Measurements from ENCODE around the gene B9D1.

The B9D1 gene

DNA sequence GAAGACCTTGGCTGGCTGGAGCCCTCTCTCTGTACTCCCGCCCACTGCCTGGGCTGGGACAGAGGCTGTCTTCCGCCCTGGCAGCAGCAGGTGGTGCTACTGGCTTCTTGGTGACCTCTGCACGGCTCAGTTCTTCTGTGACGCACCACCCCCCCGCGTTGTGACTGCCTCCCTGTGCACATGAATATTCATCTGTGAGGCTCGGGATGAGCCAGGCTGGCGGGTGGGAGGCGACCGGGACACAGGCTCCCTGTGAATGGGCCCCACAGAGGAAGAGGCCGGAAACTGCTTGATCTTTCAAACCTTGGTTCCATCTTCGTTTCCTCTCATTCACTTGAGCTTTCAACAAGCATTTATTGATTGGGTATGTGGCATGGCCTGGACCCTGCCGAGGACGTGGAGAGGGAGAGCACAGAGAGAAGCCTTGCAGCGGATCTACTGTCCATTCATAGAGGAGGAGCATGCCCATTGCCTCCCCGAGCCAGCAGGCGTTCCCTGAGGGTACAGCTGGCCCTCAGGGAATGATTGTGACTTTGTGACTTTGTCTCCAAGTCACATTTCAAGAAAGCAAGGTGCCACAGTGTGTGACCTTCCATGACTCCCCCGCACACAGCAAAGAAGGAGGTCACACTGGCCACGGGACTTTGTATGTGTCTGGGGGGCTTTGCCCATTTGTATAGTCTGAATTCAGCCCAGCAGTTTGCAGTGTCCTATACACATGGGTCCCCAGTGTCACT, 45.0 kb downstream of the B9D1 start:
- no peak for DNase-seq

DNA sequence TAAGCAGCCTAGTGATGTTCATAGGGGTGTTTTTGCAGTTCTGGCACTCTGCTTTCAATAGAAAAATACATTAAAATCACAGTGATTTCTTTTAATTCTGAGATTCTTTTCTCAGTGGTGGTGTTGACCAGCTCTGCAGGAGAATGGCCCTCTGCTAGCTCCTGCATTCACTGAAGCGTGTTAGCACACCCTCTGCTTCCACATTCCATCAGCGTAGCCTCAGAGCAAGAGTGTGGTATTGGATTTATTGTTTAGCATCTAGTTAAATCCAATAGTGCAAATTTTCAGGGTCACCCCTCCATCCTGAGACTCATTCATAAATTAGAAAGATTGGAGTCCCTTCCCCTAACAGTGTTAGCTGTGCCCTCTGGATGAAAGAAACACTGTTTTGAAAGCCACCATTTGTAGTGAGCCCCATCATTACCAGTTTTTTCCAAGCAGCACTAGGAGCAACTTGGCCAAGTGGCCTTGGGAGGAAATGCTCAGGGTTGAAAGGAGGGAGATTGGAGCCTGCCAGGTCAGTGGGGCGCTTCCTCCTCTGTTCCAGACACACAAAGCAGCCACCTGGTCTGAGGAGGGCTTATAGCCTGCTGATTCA, 45.7 kb downstream of the B9D1 start:
- DNase-seq = no peak

DNA sequence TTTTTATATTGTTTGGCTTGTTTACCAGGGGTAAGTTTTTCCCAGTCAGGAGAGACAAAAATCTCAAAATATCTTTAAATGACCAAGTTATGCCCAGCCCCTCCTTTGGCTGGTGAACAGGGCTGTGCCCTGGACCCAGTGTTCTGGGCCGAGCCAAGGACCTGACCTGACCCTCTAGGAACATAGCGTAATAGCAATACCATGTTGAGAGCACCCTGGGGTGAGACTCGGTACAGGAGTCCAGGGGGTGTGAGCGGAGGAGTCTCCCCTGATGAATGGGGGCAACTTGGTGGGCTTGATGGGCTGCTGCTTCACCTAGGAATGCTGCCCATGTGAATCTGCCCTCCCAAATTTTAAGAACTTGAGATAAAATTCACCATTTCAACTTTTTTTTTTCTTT, 47.4 kb downstream of the B9D1 start:
- no peak for DNase-seq

DNA sequence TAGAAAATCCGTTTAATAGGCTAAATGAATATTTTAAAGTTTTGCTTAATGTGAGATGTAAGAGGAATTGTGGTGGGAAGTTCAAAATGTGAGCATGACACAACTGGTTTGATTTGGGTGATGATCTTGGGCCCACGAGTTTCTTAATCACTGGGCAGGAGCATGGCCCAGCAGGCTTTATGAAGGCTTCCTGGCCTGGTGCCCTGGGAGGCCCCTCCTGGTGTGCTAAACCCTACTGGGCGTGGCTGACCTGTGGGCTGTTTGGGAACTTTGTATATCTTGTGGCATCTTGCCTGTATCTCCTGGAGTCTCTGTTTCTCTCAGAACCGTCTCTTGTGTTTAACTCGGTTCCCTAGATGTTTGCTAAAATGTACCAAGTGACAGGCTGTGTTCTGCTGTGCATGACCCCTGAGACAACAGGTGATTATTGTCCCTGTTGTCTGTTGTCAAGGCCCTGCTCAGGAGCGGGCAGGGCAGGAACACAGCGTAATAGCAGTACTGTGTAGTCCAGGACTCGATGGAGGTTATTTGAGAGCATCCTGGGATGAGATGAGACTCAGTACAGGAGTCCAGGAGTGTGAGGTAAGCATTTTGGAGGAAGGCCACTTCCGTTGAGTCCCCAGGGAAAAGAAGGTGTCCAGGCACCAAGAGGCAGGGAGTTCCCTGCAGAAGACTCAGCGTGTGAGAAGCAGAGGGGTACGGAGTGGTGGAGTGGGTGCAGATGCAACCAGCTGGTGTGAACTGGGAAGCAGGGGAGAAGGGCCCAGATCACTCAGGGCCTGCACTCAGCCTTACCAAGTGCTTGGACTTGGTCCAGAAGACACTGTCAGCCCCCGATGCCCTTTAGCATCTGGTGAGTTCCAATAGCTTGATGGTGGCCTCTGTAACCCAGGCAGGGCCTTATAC, 48.5 kb downstream of the B9D1 start:
- DNase-seq = no peak

DNA sequence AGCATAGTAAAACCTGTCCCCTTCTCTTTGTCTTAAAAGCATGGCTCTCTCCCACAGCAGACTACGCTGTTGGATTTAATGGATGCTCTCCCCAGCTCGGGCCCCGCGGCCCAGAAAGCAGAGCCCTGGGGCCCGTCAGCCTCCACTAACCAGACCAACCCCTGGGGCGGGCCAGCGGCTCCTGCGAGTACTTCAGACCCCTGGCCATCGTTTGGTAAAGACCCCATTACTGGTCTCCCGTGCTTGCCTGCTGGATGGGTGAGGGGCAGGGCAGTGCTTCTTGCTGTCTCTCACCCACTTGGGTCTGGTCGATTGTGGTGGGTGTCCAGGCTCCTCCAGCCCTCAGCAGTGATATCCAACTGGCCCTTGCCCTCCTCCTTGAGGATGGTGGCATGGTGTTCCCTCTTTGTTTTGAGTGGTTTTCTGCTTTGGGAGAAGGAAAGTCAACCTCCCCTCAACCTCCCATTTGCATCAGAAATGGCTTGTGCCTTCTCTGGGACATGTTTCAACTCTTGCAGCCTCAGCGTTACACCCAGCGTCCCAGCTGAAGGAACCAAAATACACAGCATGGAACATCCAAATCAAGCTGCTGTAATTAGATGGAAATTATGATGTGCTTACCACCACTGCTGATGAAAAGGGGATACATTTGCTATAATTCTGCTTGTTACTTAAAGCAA, 49.3 kb downstream of the B9D1 start:
- no peak for DNase-seq

DNA sequence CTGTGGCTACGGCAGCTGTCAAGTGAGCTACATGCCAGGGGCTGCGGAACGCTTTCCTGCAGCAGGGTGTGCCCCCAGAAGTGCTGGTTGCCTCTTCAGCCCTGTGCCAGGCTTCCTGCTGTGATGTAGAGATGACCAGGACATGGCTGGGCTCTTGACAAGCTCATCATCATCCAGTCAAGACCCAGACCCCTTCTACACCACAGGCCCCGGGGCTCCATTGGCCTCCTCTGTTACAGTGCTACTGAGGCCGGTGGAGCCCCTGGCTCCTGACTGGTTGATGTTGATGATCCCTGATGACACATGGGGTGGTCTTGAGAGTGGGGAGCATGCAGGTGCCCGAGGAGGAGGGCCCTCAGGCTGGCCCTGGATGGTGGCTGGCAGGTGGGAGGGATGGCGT, 50.1 kb downstream of the B9D1 start:
- no peak for DNase-seq

DNA sequence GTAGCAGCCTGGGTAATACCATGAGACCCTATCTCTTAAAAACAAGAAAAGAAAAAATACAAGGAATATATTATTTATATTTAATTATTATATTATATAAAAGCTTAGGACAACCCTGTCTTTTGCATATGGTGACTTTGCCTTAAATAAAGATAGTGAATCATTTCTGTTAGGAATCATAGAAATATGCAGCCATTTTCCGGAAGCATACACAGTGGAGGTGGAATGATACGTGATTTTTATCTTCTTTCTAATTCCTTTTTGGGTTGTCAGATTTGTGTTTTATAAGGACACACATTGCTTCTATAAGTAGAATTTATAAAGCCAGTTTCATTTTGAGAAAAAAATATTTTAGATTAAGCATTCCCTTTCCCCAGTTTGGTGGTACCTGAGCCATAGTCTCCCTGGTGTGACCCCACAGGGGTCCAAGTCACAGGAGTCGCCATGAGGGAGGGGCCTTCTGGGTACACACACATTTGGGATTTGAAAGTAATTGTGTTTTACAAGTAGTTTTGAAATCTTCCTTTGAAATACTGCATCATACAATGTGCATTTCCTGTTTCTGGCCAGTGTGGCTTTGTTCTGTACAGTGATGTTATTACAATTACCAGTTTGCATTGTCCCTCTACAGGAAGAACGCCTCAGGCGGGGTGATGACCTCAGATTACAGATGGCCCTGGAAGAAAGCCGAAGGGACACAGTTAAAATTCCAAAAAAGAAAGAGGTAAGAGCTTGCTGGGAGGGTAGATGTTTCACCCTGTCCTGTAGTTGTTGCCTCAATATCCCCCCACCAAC, 50.9 kb downstream of the B9D1 start:
- no peak for DNase-seq

DNA sequence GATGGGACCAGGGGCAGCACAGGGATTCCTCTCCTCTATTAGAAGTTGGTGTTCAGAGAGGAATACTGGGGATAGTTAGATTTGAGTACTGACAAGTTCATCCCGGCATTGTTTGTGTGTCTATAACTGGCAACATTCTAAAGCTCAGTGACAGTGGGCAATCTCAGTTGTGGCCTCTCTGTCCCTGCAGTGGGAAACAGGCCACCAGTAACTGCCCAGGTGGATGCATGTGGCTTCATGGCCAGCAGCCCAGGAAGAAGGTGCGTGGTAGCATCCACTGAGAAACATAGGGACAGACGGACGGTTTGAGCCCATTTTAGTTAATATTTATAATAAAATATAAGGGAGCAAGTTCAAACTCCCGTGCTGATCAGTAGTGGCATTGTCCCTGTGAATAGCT, 51.5 kb downstream of the B9D1 start:
- DNase-seq = no peak

DNA sequence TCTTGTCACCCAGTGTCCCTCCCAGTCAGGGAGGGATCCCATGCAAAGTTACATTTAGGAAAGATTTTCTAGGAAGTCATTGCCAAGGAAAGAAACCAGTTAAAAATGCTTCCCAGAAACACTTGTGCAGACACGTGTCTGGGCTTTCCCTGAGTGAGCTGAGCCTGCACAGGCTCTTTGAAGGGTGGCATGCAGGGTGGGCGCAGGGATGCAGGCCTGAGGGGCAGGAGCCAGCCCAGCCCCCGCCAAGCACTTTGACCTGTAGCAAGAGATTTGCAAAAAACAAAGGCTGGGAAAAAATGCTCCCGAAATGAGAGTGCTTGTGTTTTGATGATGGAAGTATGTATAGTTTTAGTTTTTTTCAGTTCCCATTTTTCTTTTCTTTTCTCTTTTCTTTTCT, 52.4 kb downstream of the B9D1 start:
- DNase-seq = no peak

DNA sequence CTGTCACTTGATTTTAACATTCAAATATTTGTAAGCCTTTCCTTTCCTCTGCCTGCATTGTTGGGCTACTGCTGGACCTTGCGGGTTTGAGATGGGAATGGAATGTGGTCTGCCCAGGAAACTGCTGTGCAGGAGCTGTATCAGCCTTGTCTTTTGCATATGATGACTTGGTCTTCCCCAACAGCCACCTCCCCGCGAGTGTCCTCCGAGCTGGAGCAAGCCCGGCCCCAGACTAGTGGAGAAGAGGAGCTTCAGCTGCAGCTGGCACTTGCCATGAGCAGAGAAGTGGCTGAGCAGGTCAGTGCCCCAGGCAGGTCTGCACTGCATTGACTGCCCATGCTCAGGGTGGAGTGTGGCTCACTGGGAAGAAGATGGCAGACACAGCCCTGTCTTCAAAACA, 52.8 kb downstream of the B9D1 start:
- DNase-seq = no peak

DNA sequence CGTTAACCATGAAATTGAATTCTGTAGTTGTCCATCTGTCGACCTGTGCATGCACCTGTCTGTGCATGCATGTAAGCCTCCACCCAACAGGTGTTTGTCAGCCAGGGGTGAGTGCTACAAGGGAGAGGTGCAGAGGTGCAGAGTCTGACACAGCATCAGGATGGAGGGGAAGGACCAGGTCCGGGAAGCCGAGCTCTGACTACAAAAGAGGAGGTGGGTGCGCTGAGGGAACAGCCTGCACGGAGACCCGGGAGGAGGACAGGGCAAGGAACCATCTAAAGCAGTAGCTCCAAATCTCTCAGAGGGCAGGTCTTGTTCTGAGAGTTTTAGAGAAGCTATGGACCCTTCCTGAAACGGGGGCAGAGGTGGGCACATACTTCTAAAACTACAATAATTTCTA, 54.1 kb downstream of the B9D1 start:
- DNase-seq = peak; percentile 86

DNA sequence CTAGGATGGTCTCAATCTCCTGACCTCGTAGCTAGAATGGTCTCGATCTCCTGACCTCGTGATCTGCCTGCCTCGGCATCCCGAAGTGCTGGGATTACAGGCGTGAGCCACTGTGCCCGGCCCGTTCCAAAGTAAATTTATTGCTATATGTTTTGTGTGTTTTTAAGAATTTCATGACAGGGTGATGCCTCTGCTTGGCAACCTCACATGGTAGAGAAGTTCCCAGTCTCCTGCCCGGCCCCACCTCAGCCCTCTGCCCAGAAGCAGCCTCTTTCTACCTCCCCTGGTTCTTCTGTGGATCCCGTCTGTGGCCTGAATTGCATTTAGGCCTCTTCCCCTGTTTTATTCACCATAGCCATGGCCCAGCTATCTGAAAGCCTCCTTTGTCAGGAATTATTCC, 55.0 kb downstream of the B9D1 start:
- DNase-seq = no peak

DNA sequence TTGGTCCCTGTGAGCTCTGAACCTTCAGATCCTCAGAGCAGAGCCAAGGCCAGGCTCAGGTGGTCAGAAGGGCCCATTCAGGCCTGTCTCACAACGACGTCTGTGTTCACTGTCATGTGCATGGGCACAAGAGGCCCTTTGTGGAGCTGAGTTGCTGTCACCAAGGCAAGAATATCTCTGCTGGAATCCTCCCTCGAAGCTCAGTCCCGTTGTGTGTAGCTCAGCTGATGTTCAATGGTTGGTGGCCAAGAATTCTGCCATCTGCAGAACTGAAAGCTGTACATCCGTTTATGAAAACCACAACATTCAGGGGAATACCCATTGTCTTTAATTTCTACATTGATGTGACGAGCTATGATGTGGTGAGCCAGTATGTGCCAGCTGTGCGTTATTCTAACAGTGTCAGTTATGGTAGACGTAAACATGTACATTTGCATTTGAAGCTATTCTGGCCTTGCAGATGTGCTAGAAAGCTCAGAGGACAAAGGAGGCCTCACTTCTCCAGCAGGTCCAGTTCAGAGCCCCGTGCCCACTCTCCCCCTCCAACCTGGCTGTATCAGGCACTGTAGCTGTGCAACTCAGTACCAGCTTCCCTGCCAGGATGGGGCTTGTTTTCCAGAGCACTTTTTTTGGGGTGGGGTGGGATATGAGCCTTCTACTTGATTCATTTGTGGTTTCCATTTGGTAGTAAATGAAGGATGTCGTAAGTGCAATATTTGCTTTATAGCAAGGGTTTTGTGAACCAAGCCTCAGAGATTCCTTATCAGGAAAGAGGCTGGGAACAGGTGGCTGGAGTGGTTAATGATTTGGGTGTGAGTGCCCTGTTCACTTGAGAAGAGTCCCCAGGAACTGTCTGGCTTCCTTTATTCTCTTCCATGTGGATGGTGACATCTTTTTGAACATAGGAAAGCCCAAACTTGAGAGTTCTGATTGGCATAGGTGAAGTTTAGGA, 56.1 kb downstream of the B9D1 start:
- no peak for DNase-seq

DNA sequence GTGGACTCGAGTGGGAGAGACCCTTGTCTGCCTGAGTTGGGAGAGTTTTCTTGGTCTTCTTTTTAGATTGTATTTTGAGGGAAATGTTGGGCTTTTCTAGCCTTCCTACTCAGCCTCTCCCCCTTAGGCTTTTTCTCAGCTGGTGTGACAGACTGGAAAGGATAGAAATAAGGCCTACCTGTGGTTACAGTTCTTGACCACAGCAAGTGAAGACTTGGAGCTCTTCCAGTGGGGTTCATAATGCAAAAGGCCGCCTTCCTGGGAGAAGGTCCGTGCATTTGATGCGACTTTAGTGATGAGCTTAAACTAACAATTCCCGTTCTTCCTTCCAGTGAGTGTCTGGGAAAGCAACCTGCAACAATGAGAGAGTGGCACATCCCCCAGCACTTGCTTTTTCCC, 56.8 kb downstream of the B9D1 start:
- no peak for DNase-seq

DNA sequence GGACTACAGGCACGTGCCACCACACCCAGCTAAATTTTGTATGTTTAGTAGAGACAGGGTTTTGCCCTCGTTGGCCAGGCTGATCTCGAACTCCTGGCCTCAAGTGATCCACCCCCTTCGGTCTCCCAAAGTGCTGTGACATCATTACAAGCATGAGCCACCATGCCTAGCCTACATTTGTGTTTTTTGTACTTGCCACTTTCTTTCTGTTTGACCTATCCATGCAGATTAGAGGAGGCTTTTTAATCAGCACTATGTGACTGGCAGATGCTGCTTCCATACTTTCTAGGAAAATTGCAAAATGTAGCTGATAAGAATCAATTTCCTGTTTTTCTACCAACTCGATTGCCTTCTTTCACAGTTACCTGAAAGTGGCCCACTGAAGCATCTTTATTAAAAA, 57.3 kb downstream of the B9D1 start:
- no peak for DNase-seq

DNA sequence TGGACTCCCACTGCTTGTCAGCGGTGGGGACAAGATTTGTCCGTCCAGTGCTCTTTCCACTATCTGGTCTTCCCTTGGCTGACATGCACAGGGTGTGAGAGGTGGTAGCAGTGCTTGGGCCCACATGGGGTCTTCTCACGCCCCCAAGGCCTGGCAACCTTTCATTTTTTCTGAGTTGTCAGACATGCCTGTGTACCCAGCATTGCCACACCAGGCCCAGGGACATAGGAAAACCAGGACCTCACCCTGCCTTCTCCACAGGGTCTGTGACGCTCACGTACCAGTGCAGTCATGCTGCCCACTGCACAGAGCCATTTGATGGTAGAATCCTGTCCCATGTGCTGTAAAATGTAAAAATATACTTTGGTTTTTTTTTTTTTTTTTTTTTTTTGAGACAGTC, 57.8 kb downstream of the B9D1 start:
- DNase-seq = no peak

DNA sequence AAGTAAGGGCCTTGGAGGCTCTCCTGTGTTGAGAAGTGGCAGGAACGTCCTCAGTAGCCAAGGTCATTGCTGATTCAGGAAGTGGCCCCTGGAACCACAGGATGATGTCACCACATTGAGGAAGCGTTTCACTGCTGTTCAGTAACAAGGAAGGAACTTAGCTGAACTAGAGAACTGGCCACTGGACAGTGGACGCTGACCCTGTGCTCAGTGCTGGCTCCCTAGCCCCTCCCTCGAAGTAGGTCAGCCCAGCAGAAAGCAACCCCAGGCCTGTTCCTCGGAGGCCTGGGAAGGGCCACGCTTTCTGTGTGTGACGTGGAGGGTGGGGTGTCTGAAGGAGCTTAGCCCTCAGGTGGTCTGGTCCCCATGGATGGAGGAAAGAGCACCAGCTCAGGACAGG, 58.3 kb downstream of the B9D1 start:
- no peak for DNase-seq

DNA sequence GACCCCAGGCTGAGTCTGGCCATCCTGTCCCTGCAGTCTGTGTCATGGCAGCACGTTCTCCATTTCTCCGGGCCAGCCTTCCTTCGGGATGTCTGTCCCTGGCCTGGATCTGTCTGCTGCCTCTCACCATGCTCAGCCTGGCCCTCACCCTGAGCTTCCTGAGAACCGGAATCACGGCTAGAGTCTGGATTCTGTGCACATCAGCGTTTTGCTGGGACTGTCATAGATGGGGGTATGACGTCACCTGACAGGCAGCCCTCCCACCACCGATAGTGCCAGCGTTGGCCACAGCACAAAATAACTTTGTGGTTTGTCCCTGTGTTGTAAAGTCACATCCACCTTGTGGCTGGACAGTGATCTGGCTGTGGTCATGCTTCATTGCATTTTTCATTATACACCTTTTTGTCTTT, 59.2 kb downstream of the B9D1 start:
- DNase-seq = no peak

DNA sequence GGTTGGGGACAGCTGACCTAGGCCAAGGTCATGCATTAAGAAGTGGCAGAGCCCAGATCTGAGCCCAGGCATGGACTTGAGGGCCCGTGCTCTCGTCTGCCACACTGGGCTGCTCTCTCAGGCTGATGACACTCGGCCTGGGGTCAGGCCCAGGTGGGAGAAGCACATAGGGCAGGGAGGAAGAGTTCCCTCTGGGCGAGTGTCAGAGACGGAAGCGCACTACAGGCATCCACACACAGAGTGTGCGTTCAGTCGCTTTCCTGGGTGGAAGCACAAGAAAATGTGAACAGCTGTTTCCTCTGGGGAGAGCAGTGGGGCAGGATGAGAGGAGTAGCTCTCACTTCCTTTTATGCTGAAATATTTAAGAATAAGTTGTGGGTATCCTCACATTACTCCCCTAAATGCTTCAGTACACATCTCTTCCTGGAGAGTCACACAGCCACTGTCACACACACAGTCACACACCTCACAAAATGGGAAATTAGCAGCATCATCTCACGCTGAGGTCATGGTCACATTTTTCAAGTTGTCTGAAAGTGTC, 59.7 kb downstream of the B9D1 start:
- DNase-seq = no peak

DNA sequence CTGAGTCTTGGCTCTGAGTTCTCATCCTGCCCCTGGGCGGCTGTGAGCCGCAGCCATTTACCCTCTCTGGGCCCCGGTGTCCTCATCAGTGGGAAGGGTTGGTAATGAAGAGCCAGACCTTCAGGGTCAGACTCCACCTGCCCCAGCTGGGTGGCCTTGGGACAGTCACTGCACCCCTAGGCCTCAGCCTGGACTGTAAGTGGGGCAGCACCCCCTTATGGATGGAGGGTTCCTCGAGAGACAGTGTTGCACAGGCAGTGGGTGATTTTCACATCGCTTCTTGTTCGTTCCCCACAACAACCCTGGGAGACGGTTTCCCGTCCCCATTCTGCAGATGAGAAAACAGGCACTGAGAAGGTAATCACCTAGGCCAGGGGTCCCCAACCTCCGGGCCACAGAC, 60.5 kb downstream of the B9D1 start:
- DNase-seq = no peak
